GM12878 (cell line): ENCODE measurements around the gene GALNT11. TPM values are rescaled to one million over a fixed set of nuclear protein-coding genes. Genes with fewer than 3 reads are reported as not detected.

Source experiments
- ATAC-seq: fragments of 200-7000 bp; cut with Tn5 transposase; 3 replicates; pipeline ENCODE4 v1.9.1; 2020; ENCODE audit warnings: mild to moderate bottlenecking, moderate library complexity
- BruUV-seq: library from RNA; stranded (reverse); fragments of 400-500 nt; replicated peaks from 2 replicates; lab custom pipeline; 2021; lab: Mats Ljungman, UMichigan
- CTCF ChIA-PET: fragments of 300-600 bp; sonication (Branson Sonifier 250); formaldehyde crosslinking; extraction: SDS; loops from one replicate; lab custom pipeline; 2021; ENCODE audit warnings: inconsistent platforms; lab: Yijun Ruan, JAX
- POLR2A ChIA-PET: fragments of 350-600 bp; formaldehyde crosslinking; extraction: SDS; loops from one replicate; lab custom pipeline; 2021; ENCODE audit warnings: inconsistent platforms; lab: Charles Lee
- RAD21 ChIA-PET: fragments of 300-600 bp; sonication (Branson Sonifier 250); formaldehyde crosslinking; loops from one replicate; lab custom pipeline; 2023; ENCODE audit warnings: antibody characterized with exemption; ENCODE audit not compliant: unreplicated experiment; lab: Charles Lee
- SMC1A ChIA-PET: fragments of 300-600 bp; sonication (Branson Sonifier 250); formaldehyde crosslinking; loops from one replicate; lab custom pipeline; 2023; ENCODE audit not compliant: unreplicated experiment, uncharacterized antibody; lab: Charles Lee
- DNase-seq: peaks from one replicate; pipeline ENCODE4 v3.0.0-alpha.2; 2011; ENCODE audit warnings: low read depth, low spot score
- FAIRE-seq: peaks from 3 replicates; lab custom pipeline; 2011; peaks lifted over from hg19 to GRCh38; lab: Jason Lieb, UNC
- H2AFZ ChIP-seq: 2 replicates; pipeline ENCODE4 v1.6.0; 2011; ENCODE audit warnings: low read depth, low read length, control low read depth; ENCODE audit not compliant: control insufficient read depth
- H3K27ac ChIP-seq: 2 replicates; pipeline ENCODE4 v1.5.1; 2011; ENCODE audit warnings: control low read depth; ENCODE audit not compliant: control insufficient read depth, insufficient read depth
- H3K27me3 ChIP-seq, 2 experiments: replicated peaks in 1 of 2; 2 replicates each; pipeline versions ENCODE4 v1.6.0 to v1.6.1; 2011; ENCODE audit warnings: low read length in 1 of 2; ENCODE audit not compliant: control insufficient read depth in 2 of 2, insufficient read depth in 2 of 2
- H3K36me3 ChIP-seq, 2 experiments: 2 replicates each; pipeline ENCODE4 v1.5.1; 2011; ENCODE audit warnings: low read length in 1 of 2; ENCODE audit not compliant: control insufficient read depth in 2 of 2, insufficient read depth in 2 of 2
- H3K4me1 ChIP-seq: 2 replicates; pipeline ENCODE4 v1.6.1; 2011; ENCODE audit warnings: mild to moderate bottlenecking, low read length, moderate library complexity, mixed read lengths; ENCODE audit not compliant: control insufficient read depth, insufficient read depth
- H3K4me2 ChIP-seq: 2 replicates; pipeline ENCODE4 v1.6.0; 2011; ENCODE audit warnings: control low read depth; ENCODE audit not compliant: control insufficient read depth, insufficient read depth
- H3K4me3 ChIP-seq: fragments of 200-600 bp; sonication (generic); 2 replicates; pipeline ENCODE4 v1.5.1; 2016
- H3K79me2 ChIP-seq: 2 replicates; pipeline ENCODE4 v1.6.0; 2011; ENCODE audit warnings: low read length; ENCODE audit not compliant: control insufficient read depth, insufficient read depth
- H3K9ac ChIP-seq: 2 replicates; pipeline ENCODE4 v1.8.0; 2011; ENCODE audit warnings: low read length, control low read depth, mixed read lengths; ENCODE audit not compliant: control insufficient read depth, insufficient read depth
- H3K9me3 ChIP-seq: replicated peaks from 3 replicates; pipeline ENCODE4 v1.5.1; 2011; ENCODE audit warnings: mild to moderate bottlenecking, low read length; ENCODE audit not compliant: control insufficient read depth, insufficient read depth
- H4K20me1 ChIP-seq: 2 replicates; pipeline ENCODE4 v1.6.0; 2011; ENCODE audit not compliant: control insufficient read depth, insufficient read depth
- CEBPZ ChIP-seq: fragments of 150-350 bp; IDR thresholded peaks from 2 replicates; pipeline ENCODE4 v1.6.1; 2016; ENCODE audit warnings: low read depth, low read length
- FOXK2 ChIP-seq: fragments of 450-650 bp; IDR thresholded peaks from 2 replicates; pipeline ENCODE4 v1.6.1; 2017; ENCODE audit warnings: mild to moderate bottlenecking, moderate library complexity
- NFXL1 ChIP-seq: fragments of 450-650 bp; IDR thresholded peaks from 2 replicates; pipeline ENCODE4 v1.6.1; 2017; ENCODE audit warnings: antibody characterized with exemption, mild to moderate bottlenecking, borderline replicate concordance
- RB1 ChIP-seq: fragments of 450-650 bp; formaldehyde crosslinking; IDR thresholded peaks from 2 replicates; pipeline ENCODE4 v1.6.1; 2017; ENCODE audit warnings: mild to moderate bottlenecking, borderline replicate concordance
- REST ChIP-seq: IDR thresholded peaks from 2 replicates; pipeline ENCODE4 v1.6.1; 2012; ENCODE audit warnings: mild to moderate bottlenecking, low read depth, low read length
- ZNF207 ChIP-seq: fragments of 450-650 bp; IDR thresholded peaks from 2 replicates; pipeline ENCODE4 v1.6.1; 2014; ENCODE audit warnings: antibody characterized with exemption, mild to moderate bottlenecking, borderline replicate concordance
- ZNF622 ChIP-seq: fragments of 450-650 bp; IDR thresholded peaks from 2 replicates; pipeline ENCODE4 v1.6.1; 2017; ENCODE audit warnings: mild to moderate bottlenecking, inconsistent platforms
- WGBS: methylation state at CpG from one replicate; pipeline ENCODE4 v1.1.6; 2016; ENCODE audit warnings: low lambda C conversion rate; ENCODE audit not compliant: insufficient replicate concordance, insufficient coverage; ENCODE audit errors: missing lambda C conversion rate; 5-methylcytosine and 5-hydroxymethylcytosine counted together
- in situ Hi-C: fragments of 300-500 bp; cut with MboI; formaldehyde crosslinking; loops from 9 replicates; pipeline ENCODE4 v1.14.3; 2018; ENCODE audit warnings: mixed read lengths
- intact Hi-C: fragments of 100-400 bp; cut with micrococcal nuclease; formaldehyde crosslinking; loops from one replicate; pipeline ENCODE4 v1.14.2; 2022; ENCODE audit not compliant: unreplicated experiment
- polyA plus RNA-seq, 11 experiments: library from polyadenylated mRNA; depleted of rRNA in 4 of 11; unstranded in 6 of 11; stranded (reverse) in 5 of 11; fragments of >200 nt; fragmentation: Nextera tagmentation in 4 of 11; fragmentation: Illumina TruSeq in 1 of 11; extraction: Ambion mirVana in 4 of 11; extraction: Trizol in 1 of 11; gene quantifications; 1 replicate in 1 of 11; 2 replicates in 10 of 11; pipeline versions ENCODE4 v1.2.1 to v1.2.3, GENCODE V29; 2011 to 2016; ENCODE audit warnings: inconsistent platforms in 2 of 11, missing spikeins in 2 of 11, low read depth in 1 of 11
- total RNA-seq, 4 experiments: library from RNA; depleted of rRNA in 3 of 4; stranded (reverse); fragments of >200 nt in 3 of 4; fragmentation: Illumina TruSeq in 1 of 4; extraction: Trizol in 1 of 4; gene quantifications; 2 replicates each; pipeline versions ENCODE4 v1.2.1 to v1.2.3, GENCODE V29; 2013 to 2021

Gene GALNT11
- total and polyA plus RNA-seq, 10 of the 15 experiments (the other 5 are each of a cell fraction or from before 2014, with no cell fraction given): 2.0 to 9.5 (median 6.4) TPM

- no peak overlapping the region for H3K4me2 ChIP-seq
- no peak overlapping the region for H2AFZ ChIP-seq
- SMC1A ChIA-PET: interaction anchor here (1.0 to 1.5 kb wide), 2 partner anchors 12 to 557 kb away, joined by 4 to 5 read pairs; no protein-coding TSS in a partner anchor
- no peak overlapping the region for H3K4me3 ChIP-seq
- intact Hi-C loops: no loop called here
- no peaks in the 10 kb centered on the region for H3K27me3 ChIP-seq
- no peaks in the 10 kb centered on the region for H3K9me3 ChIP-seq
- FAIRE-seq: no peak
- no peak overlapping the region for H3K27ac ChIP-seq
- TF ChIP-seq ZNF622 (no peak), FOXK2 (no peak), CEBPZ (no peak), RB1 (no peak), REST (no peak), NFXL1 (no peak), ZNF207 (no peak)
- TF ChIP-seq, all 136 proteins: peak for 0
- WGBS: 100% methylated on average over 6 of the region's 6 CpGs
- no TSS peak for BruUV-seq
- Histone ChIP-seq H4K20me1 (no peaks in the 10 kb centered on the region), H3K36me3 (peaks cover 22 to 66% of the 10 kb centered on the region in 2 experiments), H3K4me1 (no peaks in the 10 kb centered on the region), H3K79me2 (no peaks in the 10 kb centered on the region), H3K9ac (no peak overlapping the region)
- ATAC-seq: no peak
- no peak for DNase-seq
- ChIA-PET POLR2A (interaction anchor here (0.7 to 1.6 kb wide), 2 partner anchors 8 to 9 kb away, joined by 4 read pairs; no protein-coding TSS in a partner anchor), CTCF (interaction anchor here (1.2 to 1.6 kb wide), 2 partner anchors 8 to 11 kb away, joined by 3 read pairs; no protein-coding TSS in a partner anchor), RAD21 (no interaction called here)
- in situ Hi-C loops: no loop called here
Observed at GRCh38 chr7:152149363-152149762, 123.9 kb downstream of the GALNT11 start.
